Left hindlimb (tissue), 1 donor: Measurements from ENCODE around the gene WDR87.

ENCODE experiments used
- DNase-seq: peaks from one replicate; pipeline ENCODE4 v3.0.0-alpha.2; 2018

Gene WDR87

DNA sequence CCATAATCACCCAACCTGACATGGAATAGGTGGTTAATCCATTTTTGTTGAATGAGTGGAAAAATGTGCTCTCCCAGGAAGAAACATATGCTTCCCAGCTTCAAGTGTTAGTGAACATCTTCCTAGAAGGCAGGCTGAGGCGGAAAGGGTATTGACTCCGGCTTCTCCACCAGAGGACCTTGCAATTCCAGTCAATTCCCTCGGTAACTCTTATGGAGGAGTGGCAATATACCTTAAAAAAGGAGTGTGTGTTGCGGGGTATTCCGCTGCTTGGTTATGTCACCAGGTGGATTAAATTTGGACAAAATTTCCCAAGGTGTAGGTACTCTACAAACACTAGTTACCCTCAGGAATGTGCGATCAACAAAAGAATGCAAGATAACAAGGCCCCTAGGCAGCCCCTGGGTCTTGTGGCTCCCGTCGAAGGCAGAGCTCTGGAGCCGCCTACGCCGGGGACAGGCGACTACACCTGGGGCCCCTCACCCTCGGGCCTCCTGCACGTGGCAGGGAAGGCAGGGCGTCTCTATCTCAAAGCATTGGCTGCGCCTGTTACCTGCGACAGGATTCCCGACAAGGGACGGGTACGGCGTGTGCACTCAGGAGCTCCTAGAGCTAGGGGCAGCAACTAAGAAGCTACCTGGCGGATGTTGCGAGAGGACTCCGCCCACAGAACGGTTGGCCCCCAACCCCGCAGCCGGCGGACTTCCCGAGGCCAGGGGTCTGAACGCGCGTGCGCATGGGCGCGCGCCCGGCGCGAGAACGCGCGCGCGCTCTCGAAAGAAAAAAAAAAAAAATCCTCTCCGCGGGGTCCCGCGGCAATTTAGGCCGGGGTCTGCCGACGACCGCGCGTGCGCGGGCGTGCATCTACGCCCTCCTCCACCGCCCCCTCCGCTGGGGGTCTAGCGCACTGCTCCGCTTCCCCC is at the start of gene WDR87:
TSS of gene WDR87 (minus strand) at position 649 of the 923 bp plus-strand sequence. CDS start 8,355 bp downstream, outside the sequence.
- no peak for DNase-seq

DNA sequence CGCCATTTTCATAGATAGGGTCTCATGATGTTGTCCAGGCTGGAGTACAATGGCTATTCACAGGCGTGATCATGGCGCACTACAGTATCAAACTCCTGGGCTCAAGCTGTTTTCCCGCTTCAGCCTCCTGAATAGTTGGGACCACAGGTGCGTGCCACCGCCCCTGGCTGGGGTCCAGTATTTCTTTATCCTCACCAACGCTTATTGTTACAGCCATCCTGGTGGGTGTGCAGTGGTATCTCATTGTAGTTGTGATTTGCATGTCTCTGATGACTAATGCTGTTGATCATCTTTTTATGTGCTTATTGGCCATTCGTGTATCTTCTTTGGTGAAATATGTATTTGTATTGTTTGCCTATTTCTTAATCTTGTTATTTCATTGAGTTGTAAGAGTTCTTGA is 49.6 kb upstream of the WDR87 start:
- DNase-seq: no peak

DNA sequence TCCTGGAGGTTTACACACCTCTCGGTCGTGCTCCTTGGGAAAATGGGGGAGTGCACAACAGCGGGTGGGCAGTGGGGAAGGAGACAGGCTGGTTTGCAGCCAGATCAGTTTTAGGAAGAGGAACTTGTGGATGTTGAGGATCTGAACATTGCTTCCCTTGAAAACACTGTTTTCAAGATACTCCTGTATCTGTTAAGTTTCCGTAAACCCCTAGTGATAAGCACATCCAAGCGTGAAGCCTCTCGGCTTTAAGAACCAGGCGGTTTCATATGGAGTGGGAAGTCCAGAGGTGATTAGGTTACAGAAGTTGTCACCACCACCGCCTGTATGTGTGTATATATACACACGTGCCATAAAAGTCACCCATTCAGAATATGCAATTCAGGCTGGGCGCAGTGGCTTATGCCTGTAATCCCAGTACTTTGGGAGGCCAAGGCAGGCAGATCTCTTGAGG is 48.1 kb upstream of the WDR87 start:
- no peak for DNase-seq

DNA sequence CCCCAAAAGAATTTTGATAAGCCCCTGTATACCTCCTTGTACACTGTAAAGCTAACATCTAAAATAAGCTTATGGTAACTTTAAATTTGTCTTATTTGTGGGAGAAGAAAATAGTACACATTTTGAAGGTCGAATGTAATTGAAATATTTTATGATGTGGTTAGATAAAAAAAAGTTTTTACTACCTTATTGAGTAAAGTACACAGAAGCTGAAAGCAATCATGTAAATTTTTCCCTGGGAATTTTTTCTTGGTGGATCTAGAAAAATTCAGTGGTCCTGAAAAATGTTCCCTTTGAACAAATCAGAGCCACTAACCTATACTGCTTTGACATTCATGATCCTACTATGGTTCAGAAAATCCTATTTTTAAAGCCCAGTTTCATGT is 47.5 kb upstream of the WDR87 start:
- no peak for DNase-seq

DNA sequence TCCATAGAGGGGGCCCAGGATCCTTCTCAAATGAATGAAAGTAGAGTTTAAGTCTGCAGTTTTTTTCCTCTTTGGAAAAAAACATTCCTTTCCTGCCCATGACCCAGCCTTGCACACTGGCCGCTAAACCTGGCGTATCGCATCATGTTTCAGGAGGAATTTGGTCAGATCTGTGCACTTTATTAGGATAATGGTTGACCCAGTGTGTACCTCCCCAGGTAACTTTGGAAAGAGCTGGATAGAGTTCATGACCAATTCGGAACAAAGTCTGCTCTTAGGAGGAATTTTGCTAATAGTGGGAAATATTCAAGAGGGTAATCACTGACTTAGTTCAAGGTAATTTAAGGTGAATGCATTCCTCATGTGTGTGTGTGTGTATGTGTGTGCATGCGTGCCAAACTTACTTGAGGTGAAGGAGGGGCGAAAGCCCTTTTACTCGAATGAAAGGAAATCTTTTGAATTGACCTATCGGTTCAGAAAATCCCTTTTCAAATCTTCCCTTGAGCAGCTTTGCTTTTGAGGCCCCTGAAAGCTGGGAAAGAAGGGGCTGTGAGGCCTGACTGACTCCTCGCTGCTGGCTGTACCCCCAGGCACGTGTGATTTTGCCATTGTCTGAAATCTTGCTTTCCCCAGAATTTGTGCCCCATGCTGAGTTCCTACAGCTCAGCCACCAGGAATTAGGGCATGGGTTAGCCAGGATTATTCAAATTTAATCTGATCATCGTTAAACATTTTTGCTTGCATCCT is 47.0 kb upstream of the WDR87 start:
- no peak for DNase-seq

DNA sequence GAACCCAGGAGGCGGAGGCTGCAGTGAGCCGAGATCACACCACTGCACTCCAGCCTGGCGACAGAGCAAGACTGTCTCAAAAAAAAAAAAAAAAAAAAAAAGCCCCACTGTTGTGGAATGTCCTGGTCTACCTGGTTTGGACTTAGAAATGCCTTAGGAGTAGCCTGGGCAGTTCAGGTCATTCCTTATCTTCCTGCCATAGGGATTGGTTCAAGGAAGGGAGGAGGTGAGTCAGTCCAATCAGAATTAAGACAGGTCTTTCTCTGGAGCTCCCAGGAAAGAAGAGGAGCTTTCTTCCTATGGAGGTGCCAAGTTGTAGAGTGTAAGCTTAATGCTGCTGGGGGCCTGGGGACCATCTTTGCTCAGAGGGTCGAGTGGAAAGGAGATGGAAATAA is 45.4 kb upstream of the WDR87 start:
- no peak for DNase-seq

DNA sequence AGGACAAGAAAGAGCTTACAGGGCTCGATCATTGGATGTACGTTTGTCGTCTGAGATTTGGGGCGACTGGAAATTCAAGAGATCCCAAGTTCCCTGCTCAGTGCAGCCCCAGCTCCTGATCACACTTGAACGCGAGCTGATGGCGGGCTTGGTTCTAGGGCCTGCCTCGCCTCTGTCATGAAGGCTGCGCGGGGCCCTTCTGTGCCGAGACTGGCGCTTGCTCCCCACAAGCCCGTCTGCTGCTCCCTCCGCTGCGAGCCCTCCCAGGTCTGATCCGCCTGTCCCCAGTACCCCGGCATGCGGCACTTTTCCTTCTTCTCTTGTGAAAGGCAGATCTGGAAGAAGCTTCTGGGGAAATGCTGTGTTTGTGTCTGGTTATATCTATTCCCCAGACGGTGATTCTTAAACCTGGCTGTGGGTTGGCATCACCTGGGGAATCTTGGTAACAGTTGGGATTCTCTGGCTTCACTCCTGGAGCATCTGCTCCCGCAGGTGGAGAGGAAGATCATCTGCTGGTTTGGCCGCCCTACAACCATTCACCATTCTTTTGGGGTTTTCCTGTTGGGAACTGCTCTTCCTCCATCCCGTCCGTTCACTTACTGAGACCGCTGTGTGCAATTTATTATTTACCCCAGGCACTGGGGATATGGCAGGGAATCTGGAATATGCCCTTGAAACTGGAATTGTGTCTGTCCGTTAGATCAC is 44.2 kb upstream of the WDR87 start:
- DNase-seq: no peak

DNA sequence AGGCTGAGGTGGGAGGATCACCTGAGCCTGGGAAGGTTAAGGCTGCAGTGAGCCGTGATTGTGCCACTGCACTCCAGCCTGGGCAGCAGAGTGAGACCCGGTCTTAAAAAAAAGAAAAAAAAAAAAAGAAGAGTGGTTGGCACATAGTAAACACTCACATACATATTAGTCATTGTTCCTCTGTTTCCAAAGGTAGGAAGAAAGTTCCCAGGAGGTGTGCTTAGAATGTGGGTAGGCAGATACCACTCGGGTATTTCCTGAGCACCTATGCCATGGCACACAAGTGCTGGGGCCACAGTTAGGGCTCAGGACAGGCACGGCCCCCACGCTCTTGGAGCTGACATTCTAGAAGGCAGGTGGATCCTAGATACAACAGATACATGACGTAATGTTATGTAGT is 42.0 kb upstream of the WDR87 start:
- DNase-seq: no peak

DNA sequence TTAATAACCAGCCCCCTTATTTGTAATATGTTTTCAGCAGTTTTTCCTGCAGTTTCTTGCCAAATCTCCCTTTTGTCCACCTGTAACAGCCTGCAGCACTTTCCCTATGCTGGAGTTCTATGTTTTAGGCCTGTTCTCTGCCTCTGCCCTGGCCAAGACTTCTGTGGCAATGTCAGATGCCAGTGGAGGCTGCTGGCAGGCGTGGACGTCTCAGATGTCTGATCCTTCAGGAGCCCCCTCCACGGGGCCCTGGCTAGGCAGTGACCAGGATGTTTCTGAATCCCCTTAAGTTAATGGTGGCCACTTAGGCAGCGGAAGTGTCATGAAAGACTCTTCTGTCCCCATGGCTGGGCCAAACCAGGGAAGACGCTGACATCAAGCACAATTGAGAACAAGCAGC is 41.4 kb upstream of the WDR87 start:
- DNase-seq: no peak

DNA sequence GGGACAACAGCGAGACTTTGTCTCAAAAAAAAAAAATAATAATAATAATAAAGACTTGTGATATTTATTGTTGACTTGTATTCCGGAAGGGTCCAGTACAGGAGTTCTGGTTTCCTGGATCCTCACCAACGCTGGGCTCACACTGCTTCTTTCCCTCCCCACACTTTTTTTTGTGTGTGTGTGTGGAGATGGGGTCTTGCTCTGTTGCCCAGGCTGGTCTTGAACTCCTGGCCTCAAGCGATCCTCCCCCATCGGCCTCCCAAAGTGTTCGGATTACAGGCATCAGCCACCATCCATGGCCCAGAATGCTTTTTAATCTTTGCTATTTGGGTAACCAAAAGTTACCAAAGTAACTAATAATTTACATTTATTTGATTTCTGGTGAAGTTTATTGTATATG is 39.7 kb upstream of the WDR87 start:
- DNase-seq: no peak

DNA sequence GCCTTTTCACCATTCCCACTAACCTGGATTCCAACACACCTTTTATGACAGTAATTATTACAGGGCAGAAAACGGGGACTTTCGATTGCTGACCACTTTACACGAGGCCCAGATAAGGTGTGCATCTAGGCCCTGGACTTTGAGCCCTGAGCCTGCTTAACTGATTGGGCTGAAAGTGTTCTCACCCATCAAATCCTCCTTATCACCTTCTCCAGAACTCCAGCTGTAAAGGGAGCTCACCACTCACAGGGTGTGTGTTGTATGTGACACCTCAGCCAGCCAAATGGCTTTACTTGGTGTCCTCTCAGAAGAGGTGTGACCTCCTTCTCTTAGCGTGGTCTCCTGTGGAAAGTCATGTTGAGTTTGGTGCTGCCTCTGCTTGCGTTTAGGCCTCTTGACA is 37.1 kb upstream of the WDR87 start:
- no peak for DNase-seq

DNA sequence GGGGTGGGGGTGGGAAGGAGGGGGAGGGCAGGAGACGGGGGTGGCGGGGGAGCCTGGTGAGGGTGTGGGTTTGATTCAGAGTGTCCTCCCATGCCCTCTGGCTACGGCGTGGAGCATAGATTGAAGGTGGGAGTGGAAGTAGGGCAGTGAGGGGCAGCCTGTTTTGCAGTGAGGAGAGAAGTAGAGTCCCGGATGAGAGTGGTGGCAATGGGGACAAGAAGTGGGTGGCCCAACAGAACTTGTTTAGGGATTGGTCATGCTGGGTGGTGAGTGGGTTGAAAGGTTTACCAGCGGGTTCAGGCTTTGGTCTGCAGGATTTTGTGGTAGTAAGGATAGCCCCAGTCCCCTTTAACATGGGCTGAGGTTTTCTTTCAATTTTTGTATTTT is 36.1 kb upstream of the WDR87 start:
- DNase-seq: no peak

DNA sequence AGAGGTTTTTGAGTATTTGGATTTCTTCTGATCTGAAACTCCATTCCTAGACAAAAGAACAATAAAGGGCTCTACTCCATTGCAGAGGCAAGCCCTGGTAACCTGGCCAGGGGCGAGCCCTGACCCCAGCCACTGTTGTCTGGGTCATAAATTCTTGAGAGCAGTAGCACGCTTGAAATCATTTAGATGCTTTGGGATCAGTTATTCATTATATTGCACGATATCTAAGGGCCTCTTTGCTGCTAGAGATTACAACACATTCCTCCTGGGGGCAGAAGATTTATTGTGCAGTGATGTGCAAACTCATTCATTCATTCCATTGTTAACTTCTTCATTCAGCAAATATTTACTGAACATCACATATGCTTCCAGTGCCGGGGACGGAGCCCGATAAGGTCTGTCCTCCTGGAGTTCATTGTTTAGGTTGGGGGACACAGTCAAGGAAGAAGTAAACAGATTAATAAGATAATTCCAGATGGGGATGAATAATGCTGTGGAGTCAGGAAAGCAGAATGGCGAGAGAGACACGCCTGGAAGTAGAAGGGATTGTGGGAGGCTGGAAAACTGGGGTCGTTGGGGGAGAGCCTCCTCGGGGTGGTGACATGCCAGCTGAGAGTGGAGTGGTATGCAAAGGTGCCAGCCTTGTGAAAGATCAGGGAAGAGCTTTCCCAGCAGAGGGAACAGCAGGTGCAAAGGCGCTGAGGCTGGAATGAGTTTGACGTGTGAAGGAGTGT is 35.6 kb upstream of the WDR87 start:
- no peak for DNase-seq

DNA sequence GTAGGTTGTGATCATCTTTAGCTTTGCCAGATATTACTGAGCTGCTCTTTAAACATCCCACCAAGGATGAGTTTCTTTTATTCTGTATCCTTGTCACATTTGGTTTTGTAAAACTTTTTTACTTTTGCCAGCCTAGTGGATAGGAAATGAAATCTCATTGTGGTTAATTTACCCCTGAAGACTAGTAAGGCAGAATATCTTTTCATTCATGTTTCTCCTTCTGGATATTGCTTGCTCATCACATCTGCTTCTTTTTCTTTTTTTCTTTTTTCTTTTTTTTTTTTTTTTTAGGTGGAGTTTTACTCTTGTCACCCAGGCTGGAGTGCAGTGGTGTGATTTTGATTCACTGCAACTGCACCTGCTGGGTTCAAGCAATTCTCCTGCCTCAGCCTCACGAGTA is 32.0 kb upstream of the WDR87 start:
- no peak for DNase-seq

DNA sequence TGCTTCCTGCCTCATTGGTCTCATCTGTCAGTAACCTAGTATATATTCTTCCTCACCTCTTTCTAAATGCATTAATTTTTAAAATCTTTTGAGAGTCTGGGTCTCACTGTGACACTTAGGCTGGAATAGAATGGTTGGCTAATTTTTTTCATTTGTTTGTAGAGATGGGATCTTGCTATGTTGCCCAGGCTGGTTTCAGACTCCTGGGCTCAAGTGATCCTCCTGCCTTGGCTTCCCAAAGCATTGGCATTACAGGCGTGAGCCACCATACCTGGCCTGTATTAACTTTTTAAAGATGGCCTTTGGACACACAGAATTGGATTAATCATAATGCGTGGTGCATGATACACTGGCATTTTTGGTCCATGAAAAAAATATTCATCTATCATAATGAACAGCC is 30.5 kb upstream of the WDR87 start:
- no peak for DNase-seq

DNA sequence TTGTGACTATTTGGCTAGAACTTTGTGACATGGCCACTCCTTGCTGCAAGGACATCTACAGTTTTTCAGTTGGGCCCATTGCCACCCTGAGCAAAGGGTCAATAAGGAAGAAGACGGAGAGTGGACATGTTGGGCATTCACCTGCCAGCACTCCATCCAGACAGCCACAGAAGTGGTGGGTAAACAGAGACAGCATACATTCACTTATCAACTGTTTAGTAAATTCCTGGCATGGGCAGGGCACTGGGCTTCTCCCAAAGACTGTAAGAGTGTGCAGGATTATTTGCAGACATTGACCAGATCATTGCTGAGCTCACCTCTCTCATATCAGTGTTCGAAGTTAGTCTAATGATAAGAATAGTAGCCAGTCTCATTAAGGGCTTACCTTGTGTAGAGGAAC is 29.8 kb upstream of the WDR87 start:
- DNase-seq: no peak

DNA sequence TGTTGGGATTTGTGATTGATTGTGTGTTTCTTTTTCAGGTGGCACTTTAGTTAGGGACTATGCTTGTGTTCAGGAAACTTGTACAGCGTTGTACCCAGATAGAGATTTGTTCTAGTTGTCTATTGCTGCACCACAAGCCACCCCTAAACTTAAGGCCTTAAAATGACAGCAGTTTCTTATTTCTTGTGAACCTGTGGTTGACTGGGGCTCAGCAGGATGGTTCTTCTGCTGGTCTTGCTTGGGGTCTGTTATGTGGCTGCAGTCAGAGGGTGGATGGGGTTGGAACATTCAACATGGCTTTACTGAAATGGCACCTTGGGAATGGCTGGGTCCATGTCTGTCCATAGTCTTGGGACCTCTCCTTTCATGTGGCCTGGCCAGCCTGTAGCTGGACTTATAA is 28.9 kb upstream of the WDR87 start:
- DNase-seq: no peak

DNA sequence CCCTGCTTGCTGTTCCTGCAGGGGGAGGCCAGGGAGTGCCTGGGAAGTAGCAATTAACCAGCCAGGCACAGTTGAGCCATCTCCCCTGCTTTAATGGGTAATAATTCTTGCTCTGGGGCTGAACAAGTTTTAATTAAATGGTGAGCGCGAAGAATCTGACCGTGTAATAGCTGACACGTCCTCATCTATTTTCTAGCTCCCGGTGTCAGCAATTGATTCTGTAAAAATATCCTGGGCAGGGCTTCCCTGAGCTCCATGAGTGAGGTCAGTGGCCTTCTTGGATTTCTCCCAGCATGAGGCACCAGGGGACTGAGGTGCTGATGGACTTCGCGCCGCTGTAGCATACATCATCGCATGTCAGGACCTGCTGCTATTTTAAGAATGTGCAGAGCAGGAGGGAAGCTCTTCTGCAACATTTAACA is 27.6 kb upstream of the WDR87 start:
- DNase-seq: peak; percentile 45

DNA sequence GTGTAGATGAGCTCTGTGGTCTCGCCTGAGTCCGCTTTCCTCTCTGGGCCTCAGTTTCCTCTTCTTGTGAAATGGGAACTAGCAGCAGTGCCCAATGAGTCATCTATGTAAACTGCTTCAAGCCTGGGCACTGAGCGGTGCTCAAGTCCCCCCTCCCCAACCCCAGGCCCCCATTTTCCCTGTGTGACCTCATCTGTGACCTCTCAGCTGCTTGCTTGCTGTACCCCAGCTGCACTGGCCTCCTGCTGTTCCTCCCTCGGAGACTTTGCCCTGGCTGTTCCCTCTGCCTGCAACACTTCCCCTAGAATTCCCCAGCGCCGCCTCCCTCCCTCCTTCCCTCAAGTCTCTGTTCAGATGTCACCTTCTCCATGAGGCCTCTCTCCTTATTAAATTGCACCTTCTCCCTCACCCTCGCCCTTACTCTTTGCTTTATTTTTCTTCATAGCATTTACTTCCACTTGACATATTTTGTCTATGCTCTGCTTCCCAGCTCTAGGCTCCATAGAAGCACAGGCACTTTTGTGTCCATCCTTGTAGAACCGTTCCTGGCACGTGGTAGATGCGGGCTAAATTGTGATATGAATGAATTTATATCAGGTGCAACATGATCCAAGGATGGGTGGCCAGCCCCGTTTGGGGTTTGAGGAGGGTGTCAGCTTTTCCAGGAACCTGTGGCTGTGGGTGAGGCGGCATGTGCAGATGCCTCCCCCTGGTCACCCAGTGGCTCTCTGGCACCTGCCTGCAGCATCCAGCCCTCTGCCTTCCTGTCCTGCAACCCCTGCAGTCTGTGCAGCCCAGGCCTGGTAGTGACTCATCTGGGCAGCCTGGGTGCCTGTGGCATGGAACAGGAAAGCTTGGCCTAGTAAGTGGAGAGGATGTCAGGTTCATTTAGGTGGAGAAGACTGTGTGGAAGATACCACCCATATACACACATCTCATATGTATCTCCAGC is 26.9 kb upstream of the WDR87 start:
- DNase-seq: no peak

DNA sequence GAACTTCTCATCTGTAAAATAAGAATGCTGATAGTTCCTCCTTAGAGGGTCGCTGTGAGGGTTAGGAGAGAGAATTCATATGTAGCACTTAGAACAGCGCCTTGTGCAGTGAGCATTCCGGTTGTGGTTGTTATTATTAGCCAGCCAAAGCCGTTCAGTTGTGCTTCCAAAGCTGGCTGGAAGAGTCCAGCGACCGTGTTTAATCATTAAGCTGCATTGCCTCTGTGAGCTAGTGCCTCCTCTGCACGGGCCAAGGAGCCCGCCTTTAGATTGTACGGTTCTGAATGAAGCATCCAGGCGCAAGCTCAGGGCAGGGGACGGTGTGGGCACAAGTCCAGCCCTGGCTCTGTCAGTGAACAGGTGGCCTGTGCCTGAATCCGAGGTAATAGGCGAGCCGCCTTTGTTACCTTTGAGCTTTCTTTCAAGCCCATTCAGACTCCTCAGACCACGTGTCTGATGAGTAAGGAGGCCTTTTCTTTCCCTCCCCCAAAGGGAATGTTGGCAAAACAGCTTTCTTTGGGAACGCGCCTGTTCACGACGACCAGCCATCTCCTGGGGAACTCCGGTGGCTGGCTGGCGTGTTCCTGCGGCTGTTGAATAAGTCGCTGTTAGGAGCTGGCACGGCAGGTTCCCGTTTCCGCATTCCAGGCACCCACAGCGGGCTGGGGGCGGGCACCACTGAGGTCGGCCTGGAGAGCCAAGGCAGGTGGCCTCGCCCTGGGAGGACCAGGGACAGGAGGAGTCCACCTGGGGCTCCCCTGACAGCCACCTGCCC is 25.7 kb upstream of the WDR87 start:
- peak; percentile 48 for DNase-seq

DNA sequence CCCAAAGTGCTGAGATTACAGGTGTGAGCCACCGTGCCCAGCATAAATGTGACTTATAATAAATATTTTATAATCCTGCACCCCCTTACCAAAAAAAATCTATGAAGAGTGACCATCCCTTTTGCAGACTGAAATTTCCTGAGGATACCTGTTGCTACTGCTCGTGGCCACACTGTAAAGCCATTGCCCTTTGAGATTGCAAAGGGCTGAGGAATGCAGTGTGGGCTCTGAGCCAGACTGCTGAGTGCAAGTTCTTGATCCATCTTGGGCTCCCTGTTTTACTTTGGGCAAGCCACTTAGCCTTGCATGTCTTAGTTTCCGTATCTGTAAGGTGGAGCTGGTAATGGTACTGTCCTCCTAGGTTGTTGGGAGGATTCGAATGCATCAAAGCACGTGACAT is 24.0 kb upstream of the WDR87 start:
- DNase-seq: no peak
